IMR-90 (cell line): Measurements from ENCODE around the gene OR8B4. TPM values are rescaled to one million over a fixed set of nuclear protein-coding genes. Genes with fewer than 3 reads are reported as not detected.

Experiments used
- ATAC-seq: fragments of 200-7000 bp; cut with Tn5 transposase; 2 replicates; pipeline ENCODE4 v1.9.1; 2020; ENCODE audit warnings: low read depth, mild to moderate bottlenecking, moderate library complexity
- BruUV-seq: library from RNA; stranded (reverse); fragments of 400-500 nt; replicated peaks from 2 replicates; lab custom pipeline; 2021; lab: Mats Ljungman, UMichigan
- CTCF ChIA-PET: fragments of 300-600 bp; formaldehyde crosslinking; extraction: SDS; loops from one replicate; lab custom pipeline; 2021; ENCODE audit warnings: antibody characterized with exemption; lab: Yijun Ruan, JAX
- POLR2A ChIA-PET: fragments of 300-600 bp; sonication (Branson Sonifier 250); formaldehyde crosslinking; loops from one replicate; lab custom pipeline; 2022; ENCODE audit warnings: antibody characterized with exemption; ENCODE audit not compliant: unreplicated experiment; lab: Charles Lee
- DNase-seq: peaks from one replicate; pipeline ENCODE4 v3.0.0; 2013
- H2AFZ ChIP-seq: replicated peaks from 2 replicates; pipeline ENCODE3; 2013; ENCODE audit warnings: low read length, mild to moderate bottlenecking; ENCODE audit not compliant: poor library complexity
- H2AK5ac ChIP-seq: 2 replicates; pipeline ENCODE4 v1.6.1; 2013; ENCODE audit warnings: low read depth, low read length, inconsistent platforms
- H2AK9ac ChIP-seq: replicated peaks from 2 replicates; pipeline ENCODE3; 2013; ENCODE audit warnings: mild to moderate bottlenecking, low read depth, low read length, moderate library complexity; ENCODE audit not compliant: poor library complexity
- H2BK120ac ChIP-seq: 2 replicates; pipeline ENCODE4 v1.6.1; 2013; ENCODE audit warnings: low read depth, low read length, inconsistent platforms
- H2BK15ac ChIP-seq: 3 replicates; pipeline ENCODE4 v1.6.1; 2013; ENCODE audit warnings: low read depth, low read length, inconsistent platforms
- H2BK20ac ChIP-seq: 2 replicates; pipeline ENCODE4 v1.6.1; 2013; ENCODE audit warnings: low read depth, mild to moderate bottlenecking, inconsistent platforms, low read length, moderate library complexity
- H2BK5ac ChIP-seq: 2 replicates; pipeline ENCODE4 v1.6.1; 2013; ENCODE audit warnings: mild to moderate bottlenecking, low read depth, low read length, inconsistent platforms; ENCODE audit not compliant: poor library complexity, severe bottlenecking
- H3K14ac ChIP-seq: replicated peaks from 2 replicates; pipeline ENCODE4 v1.6.1; 2013; ENCODE audit warnings: low read depth, low read length, inconsistent platforms
- H3K18ac ChIP-seq: 2 replicates; pipeline ENCODE4 v1.6.1; 2013; ENCODE audit warnings: low read depth, low read length, control low read depth
- H3K23ac ChIP-seq: 2 replicates; pipeline ENCODE4 v1.6.1; 2013; ENCODE audit warnings: low read depth, low read length, inconsistent platforms
- H3K27ac ChIP-seq: 2 replicates; pipeline ENCODE4 v1.5.1; 2013; ENCODE audit warnings: mild to moderate bottlenecking, control low read depth, low read length; ENCODE audit not compliant: insufficient read depth
- H3K27me3 ChIP-seq: 2 replicates; pipeline ENCODE4 v1.6.1; 2013; ENCODE audit warnings: low read length; ENCODE audit not compliant: control insufficient read depth, insufficient read depth
- H3K36me3 ChIP-seq: 2 replicates; pipeline ENCODE4 v1.6.1; 2013; ENCODE audit warnings: low read length, mixed read lengths; ENCODE audit not compliant: control insufficient read depth, insufficient read depth
- H3K4ac ChIP-seq: 2 replicates; pipeline ENCODE4 v1.6.1; 2013; ENCODE audit warnings: low read depth, low read length, inconsistent platforms
- H3K4me1 ChIP-seq: 2 replicates; pipeline ENCODE4 v1.6.1; 2013; ENCODE audit warnings: low read length, mixed read lengths; ENCODE audit not compliant: control insufficient read depth, insufficient read depth
- H3K4me2 ChIP-seq: 2 replicates; pipeline ENCODE4 v1.6.1; 2013; ENCODE audit warnings: low read depth, mild to moderate bottlenecking, control low read depth, low read length, moderate library complexity
- H3K4me3 ChIP-seq: 2 replicates; pipeline ENCODE4 v1.5.1; 2013; ENCODE audit warnings: low read depth, mild to moderate bottlenecking, control low read depth, low read length, moderate library complexity; ENCODE audit not compliant: insufficient read depth
- H3K56ac ChIP-seq: 2 replicates; pipeline ENCODE4 v1.6.1; 2013; ENCODE audit warnings: low read length, inconsistent platforms; ENCODE audit not compliant: insufficient read depth; ENCODE audit errors: extremely low read depth
- H3K79me1 ChIP-seq, 2 experiments: 2 replicates each; pipeline ENCODE4 v1.6.1; 2013; ENCODE audit warnings: low read length in 2 of 2, inconsistent platforms in 1 of 2, low read depth in 1 of 2
- H3K9ac ChIP-seq: 2 replicates; pipeline ENCODE4 v1.6.1; 2013; ENCODE audit warnings: low read depth, low read length, control low read depth
- H3K9me1 ChIP-seq: 2 replicates; pipeline ENCODE4 v1.6.1; 2013; ENCODE audit warnings: low read length, inconsistent platforms; ENCODE audit not compliant: insufficient read depth
- H3K9me3 ChIP-seq: 2 replicates; pipeline ENCODE4 v1.6.1; 2013; ENCODE audit warnings: low read length; ENCODE audit not compliant: control insufficient read depth, insufficient read depth
- H4K20me1 ChIP-seq: 2 replicates; pipeline ENCODE4 v1.6.1; 2013; ENCODE audit warnings: low read length, inconsistent platforms; ENCODE audit not compliant: insufficient read depth
- H4K5ac ChIP-seq: 2 replicates; pipeline ENCODE4 v1.6.1; 2013; ENCODE audit warnings: mild to moderate bottlenecking, low read depth, low read length, control low read depth
- H4K8ac ChIP-seq, 2 experiments: 2 replicates each; pipeline ENCODE4 v1.6.1; 2013; ENCODE audit warnings: low read depth in 2 of 2, low read length in 2 of 2, control low read depth in 1 of 2, inconsistent platforms in 1 of 2
- H4K91ac ChIP-seq: 2 replicates; pipeline ENCODE4 v1.6.1; 2013; ENCODE audit warnings: low read depth, low read length, inconsistent platforms; ENCODE audit not compliant: insufficient read depth
- CHD1 ChIP-seq: IDR thresholded peaks from 2 replicates; pipeline ENCODE4 v1.6.1; 2012; ENCODE audit warnings: low read depth, low read length, improper control_type of control experiment
- FOS ChIP-seq: fragments of 150-350 bp; IDR thresholded peaks from 2 replicates; pipeline ENCODE4 v1.6.1; 2016; ENCODE audit warnings: low read depth, low read length
- MAFK ChIP-seq: IDR thresholded peaks from 2 replicates; pipeline ENCODE4 v1.6.1; 2012; ENCODE audit warnings: low read depth, low read length, improper control_type of control experiment
- MXI1 ChIP-seq: IDR thresholded peaks from 2 replicates; pipeline ENCODE4 v1.6.1; 2012; ENCODE audit warnings: low read depth, mild to moderate bottlenecking, low read length, moderate library complexity, borderline replicate concordance
- RCOR1 ChIP-seq: IDR thresholded peaks from 2 replicates; pipeline ENCODE4 v1.6.1; 2012; ENCODE audit warnings: mild to moderate bottlenecking, low read length, improper control_type of control experiment; ENCODE audit not compliant: insufficient replicate concordance
- WGBS, 2 experiments: methylation state at CpG; one replicate each; pipeline versions ENCODE4 v1.1.5 to v1.1.7; 2013; ENCODE audit warnings: missing lambda C conversion rate in 2 of 2; ENCODE audit not compliant: insufficient read length in 1 of 2; ENCODE audit errors: extremely low coverage in 2 of 2; 5-methylcytosine and 5-hydroxymethylcytosine counted together
- dilution Hi-C: fragments of 300-500 bp; cut with HindIII; formaldehyde crosslinking; loops from one replicate; pipeline ENCODE4 v1.14.3; 2018; ENCODE audit warnings: low sequenced_read_pairs; ENCODE audit not compliant: unreplicated experiment
- in situ Hi-C: fragments of 300-500 bp; cut with MboI; formaldehyde crosslinking; loops from 3 replicates; pipeline ENCODE4 v1.14.3; 2019; ENCODE audit warnings: low sequenced_read_pairs, inconsistent platforms, mixed read lengths
- intact Hi-C: fragments of 100-400 bp; cut with micrococcal nuclease; formaldehyde crosslinking; loops from 2 replicates; pipeline ENCODE4 v1.10.0; 2022
- polyA plus RNA-seq, 3 experiments: library from polyadenylated mRNA; depleted of rRNA; stranded (reverse); fragments of >200 nt; gene quantifications; 2 replicates each; pipeline ENCODE4 v1.2.3, GENCODE V29; 2012; ENCODE audit warnings: low replicate concordance in 1 of 3
- total RNA-seq: library from RNA; depleted of rRNA; stranded (reverse); fragments of >200 nt; gene quantifications from 2 replicates; pipeline ENCODE4 v1.2.3, GENCODE V29; 2012
- TF ChIP-seq, protein P1 (sequence below): fragments of 150-350 bp; IDR thresholded peaks from 2 replicates; pipeline ENCODE4 v1.6.1; 2016; ENCODE audit warnings: low read depth, mild to moderate bottlenecking, low read length, moderate library complexity, borderline replicate concordance

The OR8B4 gene
- total and polyA plus RNA-seq, 2 of the 4 experiments (the other 2 are of a cell fraction) = not detected

DNA sequence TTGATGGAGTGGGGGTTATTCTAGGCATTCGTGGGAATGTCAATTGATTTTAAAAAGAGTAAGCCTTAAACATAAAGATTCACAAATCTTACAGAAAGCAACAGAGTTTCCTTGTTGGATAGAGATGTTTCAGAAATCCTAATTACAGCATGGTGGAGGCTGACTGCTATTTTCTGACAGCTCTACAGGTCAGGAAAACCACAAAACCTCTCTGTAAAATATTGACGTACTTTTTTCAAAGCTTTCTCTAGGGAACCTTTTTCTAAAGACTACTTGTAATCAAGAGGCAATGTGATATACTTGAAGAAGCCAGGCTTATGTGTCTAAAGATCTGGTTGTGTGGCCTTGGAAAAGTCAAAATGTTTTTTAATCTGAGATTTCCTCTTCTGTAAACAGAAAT lies 29.9 kb upstream of the OR8B4 start:
- H3K36me3 ChIP-seq = no peaks in the 10 kb centered on the region
- intact Hi-C loops = no loop called here
- H3K4me2 ChIP-seq = no peak overlapping the region
- H3K18ac ChIP-seq = no peak overlapping the region
- no peak overlapping the region for H4K8ac ChIP-seq
- H3K4ac ChIP-seq = no peak overlapping the region
- no peak overlapping the region for H3K56ac ChIP-seq
- H2AFZ ChIP-seq = no peak overlapping the region
- in situ Hi-C loops = no loop called here
- H4K20me1 ChIP-seq = no peaks in the 10 kb centered on the region
- no peak overlapping the region for H2BK120ac ChIP-seq
- no peak overlapping the region for H3K4me3 ChIP-seq
- H2BK15ac ChIP-seq = no peak overlapping the region
- no peak overlapping the region for H3K23ac ChIP-seq
- dilution Hi-C loops = no loop called here
- BruUV-seq = no TSS peak
- no peak overlapping the region for H4K5ac ChIP-seq
- H3K9ac ChIP-seq = no peak overlapping the region
- H3K27ac ChIP-seq = no peak overlapping the region
- no peaks in the 10 kb centered on the region for H3K79me1 ChIP-seq
- no peak for TF ChIP-seq FOS
- TF ChIP-seq MAFK = no peak
- TF ChIP-seq RCOR1 = no peak
- TF ChIP-seq MXI1 = no peak
- TF ChIP-seq, protein P1, sequence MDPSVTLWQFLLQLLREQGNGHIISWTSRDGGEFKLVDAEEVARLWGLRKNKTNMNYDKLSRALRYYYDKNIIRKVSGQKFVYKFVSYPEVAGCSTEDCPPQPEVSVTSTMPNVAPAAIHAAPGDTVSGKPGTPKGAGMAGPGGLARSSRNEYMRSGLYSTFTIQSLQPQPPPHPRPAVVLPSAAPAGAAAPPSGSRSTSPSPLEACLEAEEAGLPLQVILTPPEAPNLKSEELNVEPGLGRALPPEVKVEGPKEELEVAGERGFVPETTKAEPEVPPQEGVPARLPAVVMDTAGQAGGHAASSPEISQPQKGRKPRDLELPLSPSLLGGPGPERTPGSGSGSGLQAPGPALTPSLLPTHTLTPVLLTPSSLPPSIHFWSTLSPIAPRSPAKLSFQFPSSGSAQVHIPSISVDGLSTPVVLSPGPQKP = no peak
- no peak for TF ChIP-seq CHD1
- no peaks in the 10 kb centered on the region for H3K9me1 ChIP-seq
- H2AK5ac ChIP-seq = no peak overlapping the region
- no peaks in the 10 kb centered on the region for H3K4me1 ChIP-seq
- no CpG with 5 or more reads among the region's 2 CpGs for WGBS, 2 experiments
- ChIA-PET CTCF (no interaction called here), POLR2A (no interaction called here)
- H2AK9ac ChIP-seq = no peak overlapping the region
- no peak overlapping the region for H2BK5ac ChIP-seq
- no peak overlapping the region for H3K14ac ChIP-seq
- ATAC-seq (no peak), DNase-seq (no peak)
- no peak overlapping the region for H4K91ac ChIP-seq
- no peaks in the 10 kb centered on the region for H3K9me3 ChIP-seq
- H3K27me3 ChIP-seq = no peaks in the 10 kb centered on the region
- no peak overlapping the region for H2BK20ac ChIP-seq
